IMR-90 (cell line): ENCODE data around the gene INPP5B. TPM values are rescaled to one million over a fixed set of nuclear protein-coding genes. Genes with fewer than 3 reads are reported as not detected.

Source experiments
- ATAC-seq: fragments of 200-7000 bp; cut with Tn5 transposase; 2 replicates; pipeline ENCODE4 v1.9.1; 2020; ENCODE audit warnings: low read depth, mild to moderate bottlenecking, moderate library complexity
- BruUV-seq: library from RNA; stranded (reverse); fragments of 400-500 nt; replicated peaks from 2 replicates; lab custom pipeline; 2021; lab: Mats Ljungman, UMichigan
- CTCF ChIA-PET: fragments of 300-600 bp; formaldehyde crosslinking; extraction: SDS; loops from one replicate; lab custom pipeline; 2021; ENCODE audit warnings: antibody characterized with exemption; lab: Yijun Ruan, JAX
- POLR2A ChIA-PET: fragments of 300-600 bp; sonication (Branson Sonifier 250); formaldehyde crosslinking; loops from one replicate; lab custom pipeline; 2022; ENCODE audit warnings: antibody characterized with exemption; ENCODE audit not compliant: unreplicated experiment; lab: Charles Lee
- DNase-seq: peaks from one replicate; pipeline ENCODE4 v3.0.0; 2013
- H2AFZ ChIP-seq: replicated peaks from 2 replicates; pipeline ENCODE3; 2013; ENCODE audit warnings: low read length, mild to moderate bottlenecking; ENCODE audit not compliant: poor library complexity
- H2AK5ac ChIP-seq: 2 replicates; pipeline ENCODE4 v1.6.1; 2013; ENCODE audit warnings: low read depth, low read length, inconsistent platforms
- H2AK9ac ChIP-seq: replicated peaks from 2 replicates; pipeline ENCODE3; 2013; ENCODE audit warnings: mild to moderate bottlenecking, low read depth, low read length, moderate library complexity; ENCODE audit not compliant: poor library complexity
- H2BK120ac ChIP-seq: 2 replicates; pipeline ENCODE4 v1.6.1; 2013; ENCODE audit warnings: low read depth, low read length, inconsistent platforms
- H2BK15ac ChIP-seq: 3 replicates; pipeline ENCODE4 v1.6.1; 2013; ENCODE audit warnings: low read depth, low read length, inconsistent platforms
- H2BK20ac ChIP-seq: 2 replicates; pipeline ENCODE4 v1.6.1; 2013; ENCODE audit warnings: low read depth, mild to moderate bottlenecking, inconsistent platforms, low read length, moderate library complexity
- H2BK5ac ChIP-seq: 2 replicates; pipeline ENCODE4 v1.6.1; 2013; ENCODE audit warnings: mild to moderate bottlenecking, low read depth, low read length, inconsistent platforms; ENCODE audit not compliant: poor library complexity, severe bottlenecking
- H3K14ac ChIP-seq: replicated peaks from 2 replicates; pipeline ENCODE4 v1.6.1; 2013; ENCODE audit warnings: low read depth, low read length, inconsistent platforms
- H3K18ac ChIP-seq: 2 replicates; pipeline ENCODE4 v1.6.1; 2013; ENCODE audit warnings: low read depth, low read length, control low read depth
- H3K23ac ChIP-seq: 2 replicates; pipeline ENCODE4 v1.6.1; 2013; ENCODE audit warnings: low read depth, low read length, inconsistent platforms
- H3K27ac ChIP-seq: 2 replicates; pipeline ENCODE4 v1.5.1; 2013; ENCODE audit warnings: mild to moderate bottlenecking, control low read depth, low read length; ENCODE audit not compliant: insufficient read depth
- H3K27me3 ChIP-seq: 2 replicates; pipeline ENCODE4 v1.6.1; 2013; ENCODE audit warnings: low read length; ENCODE audit not compliant: control insufficient read depth, insufficient read depth
- H3K36me3 ChIP-seq: 2 replicates; pipeline ENCODE4 v1.6.1; 2013; ENCODE audit warnings: low read length, mixed read lengths; ENCODE audit not compliant: control insufficient read depth, insufficient read depth
- H3K4ac ChIP-seq: 2 replicates; pipeline ENCODE4 v1.6.1; 2013; ENCODE audit warnings: low read depth, low read length, inconsistent platforms
- H3K4me1 ChIP-seq: 2 replicates; pipeline ENCODE4 v1.6.1; 2013; ENCODE audit warnings: low read length, mixed read lengths; ENCODE audit not compliant: control insufficient read depth, insufficient read depth
- H3K4me2 ChIP-seq: 2 replicates; pipeline ENCODE4 v1.6.1; 2013; ENCODE audit warnings: low read depth, mild to moderate bottlenecking, control low read depth, low read length, moderate library complexity
- H3K4me3 ChIP-seq: 2 replicates; pipeline ENCODE4 v1.5.1; 2013; ENCODE audit warnings: low read depth, mild to moderate bottlenecking, control low read depth, low read length, moderate library complexity; ENCODE audit not compliant: insufficient read depth
- H3K56ac ChIP-seq: 2 replicates; pipeline ENCODE4 v1.6.1; 2013; ENCODE audit warnings: low read length, inconsistent platforms; ENCODE audit not compliant: insufficient read depth; ENCODE audit errors: extremely low read depth
- H3K79me1 ChIP-seq, 2 experiments: 2 replicates each; pipeline ENCODE4 v1.6.1; 2013; ENCODE audit warnings: low read length in 2 of 2, inconsistent platforms in 1 of 2, low read depth in 1 of 2
- H3K9ac ChIP-seq: 2 replicates; pipeline ENCODE4 v1.6.1; 2013; ENCODE audit warnings: low read depth, low read length, control low read depth
- H3K9me1 ChIP-seq: 2 replicates; pipeline ENCODE4 v1.6.1; 2013; ENCODE audit warnings: low read length, inconsistent platforms; ENCODE audit not compliant: insufficient read depth
- H3K9me3 ChIP-seq: 2 replicates; pipeline ENCODE4 v1.6.1; 2013; ENCODE audit warnings: low read length; ENCODE audit not compliant: control insufficient read depth, insufficient read depth
- H4K20me1 ChIP-seq: 2 replicates; pipeline ENCODE4 v1.6.1; 2013; ENCODE audit warnings: low read length, inconsistent platforms; ENCODE audit not compliant: insufficient read depth
- H4K5ac ChIP-seq: 2 replicates; pipeline ENCODE4 v1.6.1; 2013; ENCODE audit warnings: mild to moderate bottlenecking, low read depth, low read length, control low read depth
- H4K8ac ChIP-seq, 2 experiments: 2 replicates each; pipeline ENCODE4 v1.6.1; 2013; ENCODE audit warnings: low read depth in 2 of 2, low read length in 2 of 2, control low read depth in 1 of 2, inconsistent platforms in 1 of 2
- H4K91ac ChIP-seq: 2 replicates; pipeline ENCODE4 v1.6.1; 2013; ENCODE audit warnings: low read depth, low read length, inconsistent platforms; ENCODE audit not compliant: insufficient read depth
- BHLHE40 ChIP-seq: fragments of 150-350 bp; IDR thresholded peaks from 2 replicates; pipeline ENCODE4 v1.6.1; 2016; ENCODE audit warnings: mild to moderate bottlenecking, low read depth, low read length
- CEBPB ChIP-seq: IDR thresholded peaks from 2 replicates; pipeline ENCODE4 v1.6.1; 2012; ENCODE audit warnings: low read depth, low read length, improper control_type of control experiment
- CHD1 ChIP-seq: IDR thresholded peaks from 2 replicates; pipeline ENCODE4 v1.6.1; 2012; ENCODE audit warnings: low read depth, low read length, improper control_type of control experiment
- FOS ChIP-seq: fragments of 150-350 bp; IDR thresholded peaks from 2 replicates; pipeline ENCODE4 v1.6.1; 2016; ENCODE audit warnings: low read depth, low read length
- MAFK ChIP-seq: IDR thresholded peaks from 2 replicates; pipeline ENCODE4 v1.6.1; 2012; ENCODE audit warnings: low read depth, low read length, improper control_type of control experiment
- MAZ ChIP-seq: IDR thresholded peaks from 2 replicates; pipeline ENCODE4 v1.6.1; 2012; ENCODE audit warnings: low read depth, mild to moderate bottlenecking, low read length, improper control_type of control experiment, moderate library complexity, borderline replicate concordance
- MXI1 ChIP-seq: IDR thresholded peaks from 2 replicates; pipeline ENCODE4 v1.6.1; 2012; ENCODE audit warnings: low read depth, mild to moderate bottlenecking, low read length, moderate library complexity, borderline replicate concordance
- NFE2L2 ChIP-seq: fragments of 150-350 bp; IDR thresholded peaks from 2 replicates; pipeline ENCODE4 v1.6.1; 2016; ENCODE audit warnings: low read depth, mild to moderate bottlenecking, low read length
- POLR2A ChIP-seq: IDR thresholded peaks from 2 replicates; pipeline ENCODE4 v1.6.1; 2012; ENCODE audit warnings: mild to moderate bottlenecking, low read depth, low read length
- RAD21 ChIP-seq: IDR thresholded peaks from 2 replicates; pipeline ENCODE4 v1.6.1; 2012; ENCODE audit warnings: low read length, improper control_type of control experiment
- RCOR1 ChIP-seq: IDR thresholded peaks from 2 replicates; pipeline ENCODE4 v1.6.1; 2012; ENCODE audit warnings: mild to moderate bottlenecking, low read length, improper control_type of control experiment; ENCODE audit not compliant: insufficient replicate concordance
- RFX5 ChIP-seq: IDR thresholded peaks from 2 replicates; pipeline ENCODE4 v1.8.0; 2012; ENCODE audit warnings: low read depth, mild to moderate bottlenecking, low read length, moderate library complexity
- SMC3 ChIP-seq: fragments of 150-350 bp; IDR thresholded peaks from 2 replicates; pipeline ENCODE4 v1.6.1; 2016; ENCODE audit warnings: low read depth, mild to moderate bottlenecking, antibody characterized with exemption, low read length, moderate library complexity
- WGBS, 2 experiments: methylation state at CpG; one replicate each; pipeline versions ENCODE4 v1.1.5 to v1.1.7; 2013; ENCODE audit warnings: missing lambda C conversion rate in 2 of 2; ENCODE audit not compliant: insufficient read length in 1 of 2; ENCODE audit errors: extremely low coverage in 2 of 2; 5-methylcytosine and 5-hydroxymethylcytosine counted together
- dilution Hi-C: fragments of 300-500 bp; cut with HindIII; formaldehyde crosslinking; loops from one replicate; pipeline ENCODE4 v1.14.3; 2018; ENCODE audit warnings: low sequenced_read_pairs; ENCODE audit not compliant: unreplicated experiment
- in situ Hi-C: fragments of 300-500 bp; cut with MboI; formaldehyde crosslinking; loops from 3 replicates; pipeline ENCODE4 v1.14.3; 2019; ENCODE audit warnings: low sequenced_read_pairs, inconsistent platforms, mixed read lengths
- intact Hi-C: fragments of 100-400 bp; cut with micrococcal nuclease; formaldehyde crosslinking; loops from 2 replicates; pipeline ENCODE4 v1.10.0; 2022
- polyA plus RNA-seq, 3 experiments: library from polyadenylated mRNA; depleted of rRNA; stranded (reverse); fragments of >200 nt; gene quantifications; 2 replicates each; pipeline ENCODE4 v1.2.3, GENCODE V29; 2012; ENCODE audit warnings: low replicate concordance in 1 of 3
- total RNA-seq: library from RNA; depleted of rRNA; stranded (reverse); fragments of >200 nt; gene quantifications from 2 replicates; pipeline ENCODE4 v1.2.3, GENCODE V29; 2012
- TF ChIP-seq, protein P1 (sequence below): conservative IDR thresholded peaks from 2 replicates; pipeline ENCODE4 v1.5.1; 2012; ENCODE audit warnings: mild to moderate bottlenecking, low read depth, low read length, improper control_type of control experiment
- TF ChIP-seq, protein P2 (sequence below): fragments of 150-350 bp; IDR thresholded peaks from 2 replicates; pipeline ENCODE4 v1.6.1; 2016; ENCODE audit warnings: low read depth, mild to moderate bottlenecking, low read length, moderate library complexity, borderline replicate concordance
- TF ChIP-seq, protein P3 (sequence below): fragments of 150-350 bp; IDR thresholded peaks from 2 replicates; pipeline ENCODE4 v1.6.1; 2017; ENCODE audit warnings: mild to moderate bottlenecking, antibody characterized with exemption, low read length, low read depth

The INPP5B gene
- total and polyA plus RNA-seq, 2 of the 4 experiments (the other 2 are of a cell fraction) = 9.4 to 20.4 TPM

DNA sequence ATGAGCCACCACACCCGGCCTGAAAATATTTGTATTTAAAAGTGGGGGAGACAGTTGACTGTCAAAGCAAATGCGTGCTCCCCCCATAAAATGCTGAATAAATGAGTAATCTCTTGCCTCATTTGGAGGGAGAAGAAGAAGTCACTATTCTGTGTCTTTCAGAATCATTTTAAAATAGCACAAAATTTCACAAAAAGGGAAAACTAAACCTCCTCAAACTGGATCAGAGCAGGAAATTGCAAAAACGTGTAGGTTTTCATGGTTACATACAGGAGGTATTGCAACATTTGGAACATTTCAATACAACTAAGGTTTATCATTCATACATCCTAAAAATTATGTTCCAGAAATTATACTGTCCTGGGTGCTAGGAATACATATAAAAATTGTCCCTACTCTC lies 101.1 kb downstream of the INPP5B start:
- CTCF ChIA-PET = no interaction called here
- TF ChIP-seq SMC3 (no peak), POLR2A (no peak), CHD1 (no peak), RCOR1 (no peak), RAD21 (no peak), BHLHE40 (no peak), NFE2L2 (no peak), MAFK (no peak), CEBPB (no peak), MXI1 (no peak), RFX5 (no peak), FOS (no peak), MAZ (no peak)
- TF ChIP-seq, protein P1, sequence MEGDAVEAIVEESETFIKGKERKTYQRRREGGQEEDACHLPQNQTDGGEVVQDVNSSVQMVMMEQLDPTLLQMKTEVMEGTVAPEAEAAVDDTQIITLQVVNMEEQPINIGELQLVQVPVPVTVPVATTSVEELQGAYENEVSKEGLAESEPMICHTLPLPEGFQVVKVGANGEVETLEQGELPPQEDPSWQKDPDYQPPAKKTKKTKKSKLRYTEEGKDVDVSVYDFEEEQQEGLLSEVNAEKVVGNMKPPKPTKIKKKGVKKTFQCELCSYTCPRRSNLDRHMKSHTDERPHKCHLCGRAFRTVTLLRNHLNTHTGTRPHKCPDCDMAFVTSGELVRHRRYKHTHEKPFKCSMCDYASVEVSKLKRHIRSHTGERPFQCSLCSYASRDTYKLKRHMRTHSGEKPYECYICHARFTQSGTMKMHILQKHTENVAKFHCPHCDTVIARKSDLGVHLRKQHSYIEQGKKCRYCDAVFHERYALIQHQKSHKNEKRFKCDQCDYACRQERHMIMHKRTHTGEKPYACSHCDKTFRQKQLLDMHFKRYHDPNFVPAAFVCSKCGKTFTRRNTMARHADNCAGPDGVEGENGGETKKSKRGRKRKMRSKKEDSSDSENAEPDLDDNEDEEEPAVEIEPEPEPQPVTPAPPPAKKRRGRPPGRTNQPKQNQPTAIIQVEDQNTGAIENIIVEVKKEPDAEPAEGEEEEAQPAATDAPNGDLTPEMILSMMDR = no peak
- TF ChIP-seq, protein P2, sequence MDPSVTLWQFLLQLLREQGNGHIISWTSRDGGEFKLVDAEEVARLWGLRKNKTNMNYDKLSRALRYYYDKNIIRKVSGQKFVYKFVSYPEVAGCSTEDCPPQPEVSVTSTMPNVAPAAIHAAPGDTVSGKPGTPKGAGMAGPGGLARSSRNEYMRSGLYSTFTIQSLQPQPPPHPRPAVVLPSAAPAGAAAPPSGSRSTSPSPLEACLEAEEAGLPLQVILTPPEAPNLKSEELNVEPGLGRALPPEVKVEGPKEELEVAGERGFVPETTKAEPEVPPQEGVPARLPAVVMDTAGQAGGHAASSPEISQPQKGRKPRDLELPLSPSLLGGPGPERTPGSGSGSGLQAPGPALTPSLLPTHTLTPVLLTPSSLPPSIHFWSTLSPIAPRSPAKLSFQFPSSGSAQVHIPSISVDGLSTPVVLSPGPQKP = no peak
- TF ChIP-seq, protein P3, sequence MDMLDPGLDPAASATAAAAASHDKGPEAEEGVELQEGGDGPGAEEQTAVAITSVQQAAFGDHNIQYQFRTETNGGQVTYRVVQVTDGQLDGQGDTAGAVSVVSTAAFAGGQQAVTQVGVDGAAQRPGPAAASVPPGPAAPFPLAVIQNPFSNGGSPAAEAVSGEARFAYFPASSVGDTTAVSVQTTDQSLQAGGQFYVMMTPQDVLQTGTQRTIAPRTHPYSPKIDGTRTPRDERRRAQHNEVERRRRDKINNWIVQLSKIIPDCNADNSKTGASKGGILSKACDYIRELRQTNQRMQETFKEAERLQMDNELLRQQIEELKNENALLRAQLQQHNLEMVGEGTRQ = no peak
- WGBS, 2 experiments = no CpG with 5 or more reads among the region's 3 CpGs
- no peak overlapping the region for H3K23ac ChIP-seq
- H3K27me3 ChIP-seq = no peaks in the 10 kb centered on the region
- no peak overlapping the region for H2BK15ac ChIP-seq
- H3K9ac ChIP-seq = no peak overlapping the region
- no TSS peak for BruUV-seq
- no peak overlapping the region for H3K18ac ChIP-seq
- H3K4me3 ChIP-seq = no peak overlapping the region
- no peak overlapping the region for H3K27ac ChIP-seq
- no peak overlapping the region for H2AK5ac ChIP-seq
- peaks cover 12% of the 10 kb centered on the region for H3K9me1 ChIP-seq
- no peak for ATAC-seq
- peaks cover 13% of the 10 kb centered on the region; the same call in 1 of the 2 replicates for H4K20me1 ChIP-seq
- no peak overlapping the region for H4K5ac ChIP-seq
- H3K4me2 ChIP-seq = no peak overlapping the region
- DNase-seq = no peak
- in situ Hi-C loops (no loop called here), intact Hi-C loops (no loop called here), dilution Hi-C loops (no loop called here)
- H3K4me1 ChIP-seq = peaks cover 1% of the 10 kb centered on the region; the same call in 1 of the 2 replicates
- no peak overlapping the region for H3K56ac ChIP-seq
- H3K14ac ChIP-seq = no peak overlapping the region
- no peak overlapping the region for H4K91ac ChIP-seq
- peaks cover 41 to 77% of the 10 kb centered on the region in 2 experiments for H3K79me1 ChIP-seq
- POLR2A ChIA-PET = no interaction called here
- H3K9me3 ChIP-seq = no peaks in the 10 kb centered on the region
- no peak overlapping the region for H2AK9ac ChIP-seq
- no peak overlapping the region for H2BK20ac ChIP-seq
- no peak overlapping the region for H4K8ac ChIP-seq
- no peak overlapping the region for H3K4ac ChIP-seq
- no peak overlapping the region for H2BK120ac ChIP-seq
- H2AFZ ChIP-seq = no peak overlapping the region
- H2BK5ac ChIP-seq = no peak overlapping the region
- H3K36me3 ChIP-seq = peaks cover 13% of the 10 kb centered on the region
